Adrenal gland (tissue), 5 donors: ENCODE data around the gene MMAB.

Experiments used
- CTCF ChIP-seq, 6 experiments: fragments of 450-650 bp in 4 of 6; fragments of 200-600 bp in 2 of 6; sonication (generic) in 1 of 6; IDR thresholded peaks; 1 replicate in 5 of 6; 2 replicates in 1 of 6; pipeline versions ENCODE4 v1.5.1 to v1.8.0; 2016 to 2021; ENCODE audit warnings: antibody characterized with exemption in 6 of 6, mild to moderate bottlenecking in 2 of 6, moderate library complexity in 1 of 6
- POLR2A ChIP-seq, 2 donors: fragments of 450-650 bp; IDR thresholded peaks; one replicate each; pipeline ENCODE4 v1.6.1; 2017; ENCODE audit warnings: antibody characterized with exemption in 2 of 2, mild to moderate bottlenecking in 2 of 2, moderate library complexity in 1 of 2
- donor health status: DM: no; HTN: no; CAD: no.

DNA sequence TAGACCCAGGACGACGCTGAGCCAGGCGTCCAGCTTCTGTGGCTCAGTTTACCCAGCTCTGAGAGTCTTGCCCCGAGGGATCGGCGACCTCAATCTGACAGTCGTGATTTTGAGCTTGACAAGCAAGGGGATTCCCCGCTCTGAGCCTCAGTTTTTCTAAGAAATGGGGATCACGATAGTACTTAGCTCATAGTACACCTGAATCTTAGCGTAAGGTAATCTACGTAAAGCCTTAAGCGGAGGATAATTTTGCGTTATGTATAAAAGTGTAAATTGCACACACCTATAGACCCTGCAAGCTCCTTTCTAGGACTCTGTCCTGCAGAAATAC is 575 bp upstream of the MMAB start:
- TF ChIP-seq POLR2A (IDR thresholded peaks at IDR 0.05) (peak in 1 of 2 donors; percentile 49), CTCF (IDR thresholded peaks at IDR 0.05) (no peak)
